Esophagus squamous epithelium (tissue), 5 donors: ENCODE measurements around the gene ANKRD13B. TPM values are rescaled to one million over a fixed set of nuclear protein-coding genes. Genes with fewer than 3 reads are reported as not detected.
A peak's percentile ranks its signal among the peaks of the same experiment; 100 is the strongest.

Experiments used
- DNase-seq: peaks from one replicate; lab custom pipeline; 2025; lab: John Stamatoyannopoulos, UW
- H3K27ac ChIP-seq, 4 donors: fragments of 200-600 bp; sonication (generic); one replicate each; pipeline ENCODE4 v1.5.1; 2016 to 2019; ENCODE audit warnings: mild to moderate bottlenecking in 1 of 4
- H3K27me3 ChIP-seq, 4 donors: fragments of 200-600 bp; sonication (generic); 1 replicate in 3 of 4; 2 replicates in 1 of 4; pipeline versions ENCODE4 v1.5.1 to v1.6.0; 2017 to 2021; ENCODE audit warnings: antibody characterized with exemption in 1 of 4
- H3K36me3 ChIP-seq, 3 donors: fragments of 200-600 bp; sonication (generic); one replicate each; pipeline ENCODE4 v1.5.1; 2016 to 2019
- H3K4me1 ChIP-seq, 3 donors: fragments of 200-600 bp; sonication (generic); one replicate each; pipeline ENCODE4 v1.5.1; 2017 to 2019
- H3K4me3 ChIP-seq, 4 donors: fragments of 200-600 bp; sonication (generic); 1 replicate in 3 of 4; 2 replicates in 1 of 4; pipeline ENCODE4 v1.5.1; 2016 to 2019; ENCODE audit warnings: mild to moderate bottlenecking in 2 of 4, moderate library complexity in 1 of 4
- H3K9me3 ChIP-seq, 3 donors: fragments of 200-600 bp; sonication (generic); one replicate each; pipeline ENCODE4 v1.5.1; 2016 to 2019
- POLR2A ChIP-seq, 4 donors: fragments of 450-650 bp; IDR thresholded peaks; one replicate each; pipeline ENCODE4 v1.6.1; 2017; ENCODE audit warnings: antibody characterized with exemption in 4 of 4, mild to moderate bottlenecking in 4 of 4, moderate library complexity in 3 of 4
- WGBS, 2 donors: methylation state at CpG; one replicate each; pipeline ENCODE4 v1.1.5; 2018; 5-methylcytosine and 5-hydroxymethylcytosine counted together
- intact Hi-C: fragments of 100-400 bp; cut with DNase I; formaldehyde crosslinking; loops from one replicate; pipeline ENCODE4 v1.15.0; 2022
- total RNA-seq, 4 donors: library from RNA; depleted of rRNA; stranded (reverse); fragments of >200 nt; gene quantifications; one replicate each; pipeline ENCODE4 v1.1.0, GENCODE V29; 2016
- TF ChIP-seq, protein P1 (sequence below), 6 experiments: fragments of 450-650 bp in 4 of 6; fragments of 200-600 bp in 2 of 6; sonication (generic) in 2 of 6; IDR thresholded peaks; one replicate each; pipeline ENCODE4 v1.5.1; 2016 to 2019; ENCODE audit warnings: antibody characterized with exemption in 6 of 6, mild to moderate bottlenecking in 4 of 6, moderate library complexity in 4 of 6
- donor health status: DM: yes; HTN: yes; CAD: no.

ANKRD13B gene
- total RNA-seq, 4 donors from 2014 or later = 3.3 to 18.7 (median 10.2) TPM

DNA sequence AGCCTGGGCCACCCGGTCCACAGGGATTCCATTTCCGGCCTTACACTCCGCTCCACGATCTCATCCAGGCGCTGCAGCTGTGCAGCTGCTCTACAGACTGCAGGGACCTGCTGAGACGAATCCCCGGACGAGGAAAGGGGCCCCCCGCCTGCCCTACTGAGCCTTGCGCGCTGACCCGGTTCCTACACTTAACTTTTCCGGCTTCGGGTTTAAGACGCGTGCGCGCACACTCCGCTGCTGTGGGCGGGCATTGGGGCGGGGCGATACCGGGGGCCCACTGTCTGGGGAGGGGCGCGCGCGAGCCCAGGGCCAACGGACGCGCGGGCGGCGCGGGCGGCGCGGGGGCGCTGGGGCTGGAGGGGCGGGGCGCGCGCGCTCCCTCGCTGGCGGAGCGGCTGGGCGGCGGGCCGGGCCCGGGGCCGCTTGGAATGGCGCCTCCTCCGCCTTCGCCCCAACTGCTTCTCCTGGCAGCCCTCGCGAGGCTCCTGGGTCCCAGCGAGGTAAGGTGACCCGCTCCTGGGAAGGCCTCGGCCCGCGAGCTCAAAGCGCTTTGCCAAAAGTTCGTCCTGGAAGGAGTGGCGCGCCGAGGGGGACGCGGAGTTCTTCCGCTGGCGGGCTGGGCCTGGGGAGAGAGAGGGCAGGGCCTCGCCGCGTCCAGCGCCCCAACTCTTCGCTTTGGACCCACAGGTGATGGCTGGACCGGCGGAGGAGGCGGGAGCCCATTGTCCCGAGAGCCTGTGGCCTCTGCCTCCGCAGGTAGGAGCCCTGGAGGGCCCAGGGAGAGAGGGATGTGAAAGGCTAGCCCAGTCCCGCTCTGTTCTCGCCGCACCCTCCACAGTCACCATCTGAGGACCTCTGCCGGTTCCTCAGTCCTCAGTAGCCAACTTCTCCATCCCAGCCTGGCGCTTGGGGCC is 24.3 kb upstream of the ANKRD13B start, which contains the start of gene TP53I13:
TP53I13 (plus strand) TSS at position 371 of the 914 bp plus-strand sequence; CDS start at position 429, 58 bp downstream.
- DNase-seq = peak; percentile 58
- H3K27ac ChIP-seq = peak within 1 kb of the TSS; percentile 79 to 93 (median 90)
- 0 to 2% methylated on average over 8 to 31 of the region's 85 CpGs for WGBS, 2 donors
- peak within 1 kb of the TSS; percentile 58 to 79 (median 70) for H3K4me3 ChIP-seq
- peaks cover 0 to 10% (median 0%) of the 10 kb centered on the region in 3 donors for H3K36me3 ChIP-seq
- TF ChIP-seq, protein P1, sequence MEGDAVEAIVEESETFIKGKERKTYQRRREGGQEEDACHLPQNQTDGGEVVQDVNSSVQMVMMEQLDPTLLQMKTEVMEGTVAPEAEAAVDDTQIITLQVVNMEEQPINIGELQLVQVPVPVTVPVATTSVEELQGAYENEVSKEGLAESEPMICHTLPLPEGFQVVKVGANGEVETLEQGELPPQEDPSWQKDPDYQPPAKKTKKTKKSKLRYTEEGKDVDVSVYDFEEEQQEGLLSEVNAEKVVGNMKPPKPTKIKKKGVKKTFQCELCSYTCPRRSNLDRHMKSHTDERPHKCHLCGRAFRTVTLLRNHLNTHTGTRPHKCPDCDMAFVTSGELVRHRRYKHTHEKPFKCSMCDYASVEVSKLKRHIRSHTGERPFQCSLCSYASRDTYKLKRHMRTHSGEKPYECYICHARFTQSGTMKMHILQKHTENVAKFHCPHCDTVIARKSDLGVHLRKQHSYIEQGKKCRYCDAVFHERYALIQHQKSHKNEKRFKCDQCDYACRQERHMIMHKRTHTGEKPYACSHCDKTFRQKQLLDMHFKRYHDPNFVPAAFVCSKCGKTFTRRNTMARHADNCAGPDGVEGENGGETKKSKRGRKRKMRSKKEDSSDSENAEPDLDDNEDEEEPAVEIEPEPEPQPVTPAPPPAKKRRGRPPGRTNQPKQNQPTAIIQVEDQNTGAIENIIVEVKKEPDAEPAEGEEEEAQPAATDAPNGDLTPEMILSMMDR (IDR thresholded peaks at IDR 0.05) = no peak
- TF ChIP-seq POLR2A (IDR thresholded peaks at IDR 0.05) = peak in 3 of 4 donors; percentile 23 to 83 (median 45)
- no peaks in the 10 kb centered on the region for H3K9me3 ChIP-seq
- H3K4me1 ChIP-seq = peaks cover 24 to 89% (median 33%) of the 10 kb centered on the region in 3 donors
- intact Hi-C loops = no loop called here
- H3K27me3 ChIP-seq = no peaks in the 10 kb centered on the region

DNA sequence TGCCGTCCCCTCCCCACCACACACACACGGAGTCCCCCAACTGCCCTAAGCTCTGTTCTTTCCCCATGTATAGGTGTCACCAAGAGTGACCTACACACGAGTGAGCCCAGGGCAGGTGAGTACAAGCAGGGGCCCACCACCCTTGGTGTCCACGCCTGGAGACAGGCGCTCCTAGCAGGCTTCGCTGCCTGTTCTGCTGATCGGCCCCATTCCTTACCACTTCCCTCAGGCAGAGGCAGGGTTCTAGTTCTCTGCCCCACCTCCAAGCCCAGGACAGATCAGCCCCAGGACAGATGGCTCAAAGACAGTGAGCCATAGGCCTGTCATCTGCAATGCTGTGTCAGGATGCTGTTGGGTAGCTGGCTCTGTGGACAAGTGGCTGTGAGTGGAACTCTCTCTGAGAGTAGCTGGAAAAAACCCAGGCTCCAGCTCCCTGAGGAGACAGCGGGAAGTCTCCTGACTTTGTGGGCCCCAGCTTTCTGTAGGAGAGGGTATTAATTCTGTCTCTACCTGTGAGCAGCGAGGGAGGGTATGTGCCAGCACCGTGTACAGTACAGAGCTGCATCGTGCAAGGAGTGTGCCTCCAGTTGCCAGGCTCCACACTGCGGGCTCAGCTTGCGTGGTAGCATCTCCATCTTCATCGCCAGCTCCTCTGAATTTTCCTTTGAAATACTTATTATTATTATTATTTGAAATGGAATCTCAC is 23.5 kb upstream of the ANKRD13B start:
- peaks cover 0 to 18% (median 2%) of the 10 kb centered on the region in 3 donors for H3K36me3 ChIP-seq
- DNase-seq = no peak
- H3K27me3 ChIP-seq = no peaks in the 10 kb centered on the region
- no peaks in the 10 kb centered on the region for H3K9me3 ChIP-seq
- TF ChIP-seq, protein P1 (IDR thresholded peaks at IDR 0.05) = no peak
- no peak for TF ChIP-seq POLR2A (IDR thresholded peaks at IDR 0.05)
- intact Hi-C loops = no loop called here
- peaks cover 24 to 86% (median 33%) of the 10 kb centered on the region in 3 donors for H3K4me1 ChIP-seq
- peak overlapping the region; percentile 79 to 93 (median 90) for H3K27ac ChIP-seq
- 53 to 54% methylated on average over 12 to 13 of the region's 14 CpGs for WGBS, 2 donors
- H3K4me3 ChIP-seq = peak overlapping the region; percentile 58 to 79 (median 70)

DNA sequence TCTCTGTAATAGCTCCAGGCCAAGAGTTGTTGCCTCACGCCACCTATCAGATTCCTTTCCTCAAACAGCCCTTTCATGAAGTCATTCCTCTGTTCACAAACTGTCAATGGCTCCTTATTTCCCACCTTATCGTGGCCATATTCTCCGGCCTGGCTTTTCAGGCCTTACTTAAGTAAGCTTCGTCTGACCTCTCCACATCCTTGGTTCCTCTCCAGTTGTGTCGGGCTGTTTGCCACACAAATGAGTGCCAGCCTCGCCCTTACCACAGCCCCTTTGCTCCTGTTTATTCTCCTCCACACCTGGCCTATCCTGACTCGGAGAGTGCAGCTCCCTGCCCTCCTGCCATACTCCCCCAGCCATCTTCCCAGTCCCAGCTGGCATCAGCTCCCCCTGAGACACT is 22.4 kb upstream of the ANKRD13B start:
- no peak overlapping the region for H3K27ac ChIP-seq
- intact Hi-C loops = no loop called here

DNA sequence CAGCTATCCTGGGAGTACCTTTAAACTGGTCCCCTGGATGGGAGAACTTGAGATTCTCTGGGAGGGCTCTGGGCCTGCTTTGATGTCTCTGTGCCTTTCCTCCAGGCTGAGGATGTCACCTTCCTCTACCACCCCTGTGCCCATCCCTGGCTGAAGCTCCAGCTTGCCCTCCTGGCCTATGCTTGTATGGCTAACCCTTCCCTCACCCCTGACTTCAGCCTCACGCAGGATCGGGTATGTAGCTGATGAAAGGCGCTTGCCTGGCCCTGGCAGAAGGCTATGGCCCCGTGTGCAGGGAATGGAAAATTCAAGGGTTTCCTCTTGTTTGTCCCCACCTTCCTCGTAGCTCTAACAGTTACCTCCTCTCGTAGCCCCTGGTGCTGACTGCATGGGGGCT is 21.4 kb upstream of the ANKRD13B start:
- peaks cover 18 to 65% (median 23%) of the 10 kb centered on the region in 3 donors for H3K4me1 ChIP-seq
- H3K4me3 ChIP-seq = no peak overlapping the region
- no peaks in the 10 kb centered on the region for H3K9me3 ChIP-seq
- peaks cover 15 to 39% (median 21%) of the 10 kb centered on the region in 3 donors for H3K36me3 ChIP-seq
- WGBS, 2 donors = 74 to 80% methylated on average over 1 to 3 of the region's 6 CpGs
- DNase-seq = no peak
- H3K27me3 ChIP-seq = no peaks in the 10 kb centered on the region
- H3K27ac ChIP-seq = no peak overlapping the region
- TF ChIP-seq, protein P1 (IDR thresholded peaks at IDR 0.05) = no peak
- no peak for TF ChIP-seq POLR2A (IDR thresholded peaks at IDR 0.05)
- intact Hi-C loops = no loop called here

More for the DNA sequence above, 22.4 kb upstream of the ANKRD13B start:
- no peak for DNase-seq
- no peak for TF ChIP-seq POLR2A (IDR thresholded peaks at IDR 0.05)
- TF ChIP-seq, protein P1 (IDR thresholded peaks at IDR 0.05) = no peak
- Histone ChIP-seq H3K4me1 (peaks cover 24 to 75% (median 31%) of the 10 kb centered on the region in 3 donors), H3K27me3 (no peaks in the 10 kb centered on the region), H3K9me3 (no peaks in the 10 kb centered on the region), H3K4me3 (no peak overlapping the region), H3K36me3 (peaks cover 5 to 29% (median 11%) of the 10 kb centered on the region in 3 donors)
- WGBS, 2 donors = 61 to 79% methylated on average over 7 of the region's 7 CpGs
